ENCODE measurements around the gene PTK6. TPM values are rescaled to one million over a fixed set of nuclear protein-coding genes. Genes with fewer than 3 reads are reported as not detected.
A peak's percentile ranks its signal among the peaks of the same experiment; 100 is the strongest.

PTK6 gene
- polyA plus RNA-seq, 1 donor, result 1.1 TPM

GRCh38 chr20:63558804-63559484, 21.8 kb upstream of the PTK6 start:
- no peak for DNase-seq

GRCh38 chr20:63557481-63557891, 20.3 kb upstream of the PTK6 start:
- DNase-seq, result no peak

- DNase-seq, result no peak
Observed at GRCh38 chr20:63556873-63557478, 19.8 kb upstream of the PTK6 start.

GRCh38 chr20:63555661-63556381, 18.6 kb upstream of the PTK6 start:
- no peak for DNase-seq

- no peak for DNase-seq
Observed at GRCh38 chr20:63554361-63555278, 17.4 kb upstream of the PTK6 start.

- peak; percentile 66 for DNase-seq
Observed at GRCh38 chr20:63553933-63554290, 16.7 kb upstream of the PTK6 start, which contains the start of gene FNDC11. Gene FNDC11, plus strand, starts transcription at chr20:63554159. Its CDS starts 1,505 bp downstream, at chr20:63555664.

GRCh38 chr20:63553251-63553932, 16.2 kb upstream of the PTK6 start:
- DNase-seq, result no peak

- DNase-seq, result no peak
Observed at GRCh38 chr20:63552481-63553249, 15.5 kb upstream of the PTK6 start.

GRCh38 chr20:63551068-63551467, 13.9 kb upstream of the PTK6 start:
- no peak for DNase-seq

GRCh38 chr20:63549679-63550282, 12.6 kb upstream of the PTK6 start:
- no peak for DNase-seq

- no peak for DNase-seq
Observed at GRCh38 chr20:63549019-63549418, 11.8 kb upstream of the PTK6 start.

GRCh38 chr20:63548542-63548941, 11.4 kb upstream of the PTK6 start:
- no peak for DNase-seq

GRCh38 chr20:63547725-63548480, 10.7 kb upstream of the PTK6 start, which contains the start of gene SRMS:
Gene SRMS, minus strand, starts transcription at chr20:63547749. Its CDS starts 286 bp downstream, at chr20:63547463.
- DNase-seq, result no peak

- DNase-seq, result no peak
Observed at GRCh38 chr20:63546956-63547724, 10.0 kb upstream of the PTK6 start.

- no peak for DNase-seq
Observed at GRCh38 chr20:63546256-63546955, 9.2 kb upstream of the PTK6 start.

GRCh38 chr20:63545814-63546213, 8.6 kb upstream of the PTK6 start:
- DNase-seq, result no peak

- DNase-seq, result no peak
Observed at GRCh38 chr20:63544958-63545516, 7.9 kb upstream of the PTK6 start.
